ENCODE data around the gene MYPOP. TPM values are rescaled to one million over a fixed set of nuclear protein-coding genes. Genes with fewer than 3 reads are reported as not detected.
"Not testable (repeated sequence)": the region's sequence is repeated elsewhere in the genome, so short reads cannot be mapped to it uniquely, and the experiment has no call there.

The MYPOP gene
- total and polyA plus RNA-seq, 4 donors, result 0.70 to 3.0 (median 1.3) TPM

- H3K36me3 ChIP-seq (ENCODE audit: control insufficient read depth in 4 of 4, insufficient read depth in 3 of 4, low read depth in 1 of 4, low read length in 3 of 4), result peaks cover 0 to 4% (median 1%) of the 10 kb centered on the region in 4 donors
- peak overlapping the region; percentile 8 to 40 for H3K27ac ChIP-seq (ENCODE audit: low read depth in 1 of 2, low read length in 2 of 2)
- 87% methylated on average over 5 of the region's 5 CpGs for WGBS
- H3K4me1 ChIP-seq (ENCODE audit: control insufficient read depth in 4 of 4, insufficient read depth in 4 of 4, low read length in 3 of 4), result peaks cover 22 to 74% (median 47%) of the 10 kb centered on the region in 4 donors
- no peak overlapping the region for H3K9ac ChIP-seq (ENCODE audit: low read depth in 1 of 2, low read length in 2 of 2)
- H3K9me3 ChIP-seq (ENCODE audit: control insufficient read depth in 4 of 4, low read length in 3 of 4), result no peaks in the 10 kb centered on the region
- DNase-seq (ENCODE audit: low spot score), result no peak
- H3K27me3 ChIP-seq (ENCODE audit: control insufficient read depth in 4 of 4, insufficient read depth in 4 of 4, low read length in 3 of 4), result no peaks in the 10 kb centered on the region
- TF ChIP-seq ATF3 (IDR thresholded peaks at IDR 0.05) (no peak), RAD21 (IDR thresholded peaks at IDR 0.05) (no peak), RXRA (IDR thresholded peaks at IDR 0.05) (no peak), JUND (IDR thresholded peaks at IDR 0.05) (no peak)
- no peak overlapping the region for H3K4me3 ChIP-seq (ENCODE audit: low read depth in 1 of 3, low read length in 3 of 3)
These were observed 31.6 kb downstream of the MYPOP start for GRCh38 chr19:45870798-45871197.

GRCh38 chr19:45867241-45867640 is 35.2 kb downstream of the MYPOP start:
- not testable (repeated sequence) for H3K9me3 ChIP-seq (ENCODE audit: control insufficient read depth in 4 of 4, low read length in 3 of 4); H3K27me3 ChIP-seq (ENCODE audit: control insufficient read depth in 4 of 4, insufficient read depth in 4 of 4, low read length in 3 of 4); DNase-seq (ENCODE audit: low spot score); H3K36me3 ChIP-seq (ENCODE audit: control insufficient read depth in 4 of 4, insufficient read depth in 3 of 4, low read depth in 1 of 4, low read length in 3 of 4)
- Histone ChIP-seq H3K9ac (ENCODE audit: low read depth in 1 of 2, low read length in 2 of 2) (peak overlapping the region in 1 of 2 donors; percentile 99), H3K4me1 (ENCODE audit: control insufficient read depth in 4 of 4, insufficient read depth in 4 of 4, low read length in 3 of 4) (peaks cover 6 to 54% (median 29%) of the 10 kb centered on the region in 4 donors), H3K4me3 (ENCODE audit: low read depth in 1 of 3, low read length in 3 of 3) (peak overlapping the region in 2 of 3 donors; percentile 83 to 92), H3K27ac (ENCODE audit: low read depth in 1 of 2, low read length in 2 of 2) (peak overlapping the region; percentile 96)
- 53% methylated on average over 4 of the region's 4 CpGs for WGBS

GRCh38 chr19:45866400-45867176 is 35.8 kb downstream of the MYPOP start:
- H3K27me3 ChIP-seq (ENCODE audit: control insufficient read depth in 4 of 4, insufficient read depth in 4 of 4, low read length in 3 of 4), result no peaks in the 10 kb centered on the region
- whole genome bisulfite sequencing, result 37% methylated on average over 11 of the region's 11 CpGs
- H3K4me3 ChIP-seq (ENCODE audit: low read depth in 1 of 3, low read length in 3 of 3), result peak overlapping the region; percentile 47 to 92 (median 83)
- DNase-seq (ENCODE audit: low spot score), result no peak
- H3K9me3 ChIP-seq (ENCODE audit: control insufficient read depth in 4 of 4, low read length in 3 of 4), result no peaks in the 10 kb centered on the region
- TF ChIP-seq FOXA2 (IDR thresholded peaks at IDR 0.05) (no peak), ATF3 (IDR thresholded peaks at IDR 0.05) (no peak), REST (IDR thresholded peaks at IDR 0.05) (no peak), NR2F2 (IDR thresholded peaks at IDR 0.05) (no peak), TAF1 (conservative IDR thresholded peaks at IDR 0.05) (no peak), EGR1 (IDR thresholded peaks at IDR 0.05; ENCODE audit: low read depth in 2 of 2) (no peak), FOXA1 (IDR thresholded peaks at IDR 0.05) (no peak), JUND (IDR thresholded peaks at IDR 0.05) (no peak), SP1 (IDR thresholded peaks at IDR 0.05) (no peak), MAX (IDR thresholded peaks at IDR 0.05) (no peak), RAD21 (IDR thresholded peaks at IDR 0.05) (no peak), GABPA (IDR thresholded peaks at IDR 0.05 in 1 of 2, conservative IDR thresholded peaks at IDR 0.05 in 1 of 2) (no peak), HNF4G (IDR thresholded peaks at IDR 0.05) (no peak), YY1 (IDR thresholded peaks at IDR 0.05) (no peak), CTCF (IDR thresholded peaks at IDR 0.05; ENCODE audit: low read depth, low read length, missing input control) (no peak), ZBTB33 (IDR thresholded peaks at IDR 0.05) (no peak), RXRA (IDR thresholded peaks at IDR 0.05) (no peak), HNF4A (conservative IDR thresholded peaks at IDR 0.05) (no peak)
- H3K9ac ChIP-seq (ENCODE audit: low read depth in 1 of 2, low read length in 2 of 2), result peak overlapping the region; percentile 98 to 99
- peaks cover 6 to 54% (median 31%) of the 10 kb centered on the region in 4 donors for H3K4me1 ChIP-seq (ENCODE audit: control insufficient read depth in 4 of 4, insufficient read depth in 4 of 4, low read length in 3 of 4)
- H3K27ac ChIP-seq (ENCODE audit: low read depth in 1 of 2, low read length in 2 of 2), result peak overlapping the region; percentile 96
- H3K36me3 ChIP-seq (ENCODE audit: control insufficient read depth in 4 of 4, insufficient read depth in 3 of 4, low read depth in 1 of 4, low read length in 3 of 4), result no peaks in the 10 kb centered on the region
